ENCODE data around the gene TNNC2.
"Not testable (repeated sequence)": the region's sequence is repeated elsewhere in the genome, so short reads cannot be mapped to it uniquely, and the experiment has no call there.

The TNNC2 gene

GRCh38 chr20:45848969-45849582 lies 22.0 kb upstream of the TNNC2 start:
- DNase-seq (ENCODE audit: low spot score), result no peak

- no peak for DNase-seq (ENCODE audit: low spot score)
Measured at GRCh38 chr20:45848421-45848820, 21.3 kb upstream of the TNNC2 start.

DNA sequence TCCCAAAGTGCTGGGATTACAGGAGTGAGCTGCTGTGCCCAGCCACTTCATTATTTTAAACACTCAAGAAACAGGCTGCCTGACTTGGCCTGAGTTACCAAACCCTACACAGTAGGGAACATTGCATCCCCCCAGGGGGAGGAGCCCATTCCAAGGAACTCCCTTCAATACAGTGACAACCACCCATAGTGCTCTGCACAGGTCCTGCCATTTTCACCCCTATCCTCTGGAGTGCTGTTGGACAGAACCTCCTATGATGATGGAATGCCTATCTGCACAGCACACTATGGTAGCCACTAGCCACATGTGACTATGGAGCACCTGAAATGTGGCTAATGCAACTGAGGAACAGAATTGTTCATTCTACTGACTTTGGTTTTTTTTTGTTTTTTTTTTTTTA lies 18.3 kb upstream of the TNNC2 start:
- no peak for DNase-seq (ENCODE audit: low spot score)

GRCh38 chr20:45843506-45843905 lies 16.4 kb upstream of the TNNC2 start:
- no peak for DNase-seq (ENCODE audit: low spot score)

GRCh38 chr20:45842169-45842812 lies 15.2 kb upstream of the TNNC2 start:
- DNase-seq (ENCODE audit: low spot score), result no peak

DNA sequence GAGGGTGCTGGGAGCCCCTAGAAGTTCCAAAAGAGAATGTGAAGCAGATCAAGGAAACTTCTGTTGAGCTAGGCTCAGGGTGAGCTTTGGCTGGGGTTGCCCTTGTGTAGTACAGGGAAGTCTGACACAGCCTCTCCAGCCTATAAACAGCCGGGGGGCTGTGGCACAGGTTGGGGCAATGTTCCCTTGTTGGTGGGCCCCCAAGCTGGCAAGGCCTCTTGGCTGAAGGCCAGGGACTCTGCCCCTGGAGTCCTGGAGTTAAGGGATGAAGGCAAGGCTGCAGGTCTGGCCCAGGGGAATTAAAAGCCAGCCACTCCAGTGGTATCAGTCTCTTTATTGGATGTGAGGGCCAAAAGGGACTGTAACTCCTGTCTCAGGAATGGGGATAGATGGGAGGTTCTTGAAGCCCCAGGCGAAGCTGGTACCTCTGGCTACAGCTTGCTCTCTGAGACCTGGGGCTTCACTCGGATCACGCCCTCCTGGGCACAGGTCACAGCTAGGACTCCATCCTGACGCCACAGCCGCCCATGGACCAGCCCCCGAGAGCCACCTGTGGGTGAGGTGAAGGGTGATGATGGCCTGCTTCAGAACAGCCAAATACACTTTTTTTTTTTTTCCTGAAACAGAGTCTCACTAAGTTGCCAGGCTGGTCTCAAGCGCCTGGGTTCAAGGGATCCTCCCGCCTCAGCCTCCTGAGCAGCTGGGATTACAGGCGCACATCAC lies 14.5 kb upstream of the TNNC2 start:
- DNase-seq (ENCODE audit: low spot score), result no peak

- no peak for DNase-seq (ENCODE audit: low spot score)
Measured at GRCh38 chr20:45840700-45841198, 13.6 kb upstream of the TNNC2 start.

DNA sequence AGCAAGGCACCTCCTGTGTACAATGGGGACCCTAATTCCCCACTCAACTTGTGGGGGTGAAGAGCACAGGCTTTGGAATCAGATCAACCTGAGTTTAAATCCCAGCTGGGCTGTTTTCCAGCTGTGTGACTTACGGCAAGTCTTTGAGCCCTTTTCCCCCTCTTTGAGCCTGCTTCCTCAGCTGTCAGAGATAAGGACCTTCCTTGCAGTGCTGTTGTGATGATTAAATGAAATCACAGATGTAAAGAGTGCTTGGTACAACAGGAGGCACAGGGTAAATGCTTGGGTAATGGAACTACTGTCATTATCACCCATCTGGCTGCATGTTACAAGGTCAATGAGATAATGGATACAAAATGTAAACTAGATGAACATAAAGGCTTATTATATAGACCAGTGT lies 9.7 kb upstream of the TNNC2 start:
- DNase-seq (ENCODE audit: low spot score), result no peak

- DNase-seq (ENCODE audit: low spot score), result no peak
Measured at GRCh38 chr20:45835825-45836224, 8.7 kb upstream of the TNNC2 start.

- DNase-seq (ENCODE audit: low spot score), result no peak
Measured at GRCh38 chr20:45835329-45835765, 8.2 kb upstream of the TNNC2 start.

DNA sequence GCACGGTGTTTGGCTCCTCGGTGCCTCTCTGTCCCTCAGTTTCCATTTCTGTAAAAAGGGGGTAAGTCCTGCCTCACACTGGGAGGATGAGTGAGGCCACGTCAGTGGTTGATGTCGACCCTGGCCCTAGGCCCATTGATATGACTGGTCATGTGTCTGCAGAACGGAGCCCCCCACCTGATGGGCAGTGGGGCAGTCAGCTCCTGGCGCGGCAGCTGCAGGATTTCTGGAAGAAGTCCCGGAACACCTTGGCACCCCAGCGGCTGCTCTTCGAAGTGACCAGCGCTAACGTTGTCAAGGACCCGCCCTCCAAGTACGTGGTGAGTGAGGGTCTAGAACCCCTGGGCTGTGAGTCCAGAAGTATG lies 7.7 kb upstream of the TNNC2 start:
- no peak for DNase-seq (ENCODE audit: low spot score)

- peak; percentile 50 for DNase-seq (ENCODE audit: low spot score)
Measured at GRCh38 chr20:45833883-45834796, 7.0 kb upstream of the TNNC2 start.

GRCh38 chr20:45833030-45833882 lies 6.1 kb upstream of the TNNC2 start, which contains the start of gene SNX21:
Gene SNX21 (plus strand): TSS chr20:45833799. CDS start chr20:45833920, 121 bp downstream.
- peak; percentile 70 for DNase-seq (ENCODE audit: low spot score)

DNA sequence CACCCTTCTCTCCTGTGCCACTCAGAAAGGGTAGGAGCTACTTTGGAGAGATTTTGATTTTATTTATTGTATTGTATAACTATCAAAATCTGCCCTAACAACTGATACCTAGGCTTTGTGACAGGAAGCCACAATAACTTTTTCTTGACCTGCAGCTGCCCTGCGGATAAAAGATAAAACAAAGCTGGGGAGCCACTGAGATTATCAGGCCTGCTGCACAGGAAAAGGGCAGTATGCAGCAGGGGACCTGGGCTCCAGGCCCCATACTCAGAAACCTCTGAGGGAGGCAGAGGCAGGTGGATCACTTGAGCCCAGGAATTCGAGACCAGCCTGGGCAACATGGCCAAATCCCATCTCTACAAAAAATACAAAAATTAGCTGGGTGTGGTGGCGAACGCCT lies 5.5 kb upstream of the TNNC2 start:
- no peak for DNase-seq (ENCODE audit: low spot score)

DNA sequence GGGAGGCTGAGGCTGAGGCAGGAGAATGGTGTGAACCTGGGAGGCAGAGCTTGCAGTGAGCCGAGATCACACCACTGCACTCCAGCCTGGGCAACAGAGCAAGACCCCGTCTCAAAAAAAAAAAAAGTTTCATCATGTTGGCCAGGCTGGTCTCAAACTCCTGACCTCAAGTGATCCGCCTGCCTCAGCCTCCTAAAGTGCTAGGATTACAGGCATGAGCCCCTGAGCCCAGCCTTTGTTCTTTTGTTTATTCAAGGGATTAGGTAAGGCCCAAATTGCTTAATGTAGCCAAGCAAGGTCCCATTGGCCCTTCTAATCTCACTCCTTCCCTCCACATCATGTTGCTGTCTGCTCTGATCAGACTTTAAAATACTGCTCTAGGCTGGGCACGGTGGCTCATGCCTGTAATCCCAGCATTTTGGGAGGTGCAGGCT lies 2.6 kb upstream of the TNNC2 start:
- DNase-seq (ENCODE audit: low spot score), result not testable (repeated sequence)

DNA sequence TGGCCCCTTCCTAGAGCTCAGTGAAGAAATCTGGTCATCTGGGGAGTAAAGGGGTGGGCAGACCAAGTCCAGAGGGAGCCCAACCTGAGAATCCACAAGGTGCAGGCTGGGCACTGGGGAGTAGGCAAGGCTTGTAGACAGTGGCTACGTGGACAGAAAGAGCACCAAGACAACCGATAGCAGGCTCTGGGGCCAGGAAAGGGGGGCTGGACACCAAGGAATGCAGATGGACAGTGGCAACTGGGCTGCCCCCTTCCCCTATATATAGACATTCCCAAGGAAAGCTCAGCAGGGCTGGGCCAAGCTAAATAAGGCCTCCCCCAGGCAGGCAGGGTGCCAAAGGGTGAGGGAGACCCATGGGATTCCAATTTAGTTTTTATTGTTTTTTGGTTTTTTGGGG lies 1.5 kb upstream of the TNNC2 start:
- no peak for DNase-seq (ENCODE audit: low spot score)

- DNase-seq (ENCODE audit: low spot score), result no peak
Measured at GRCh38 chr20:45827712-45828111, 600 bp upstream of the TNNC2 start.

DNA sequence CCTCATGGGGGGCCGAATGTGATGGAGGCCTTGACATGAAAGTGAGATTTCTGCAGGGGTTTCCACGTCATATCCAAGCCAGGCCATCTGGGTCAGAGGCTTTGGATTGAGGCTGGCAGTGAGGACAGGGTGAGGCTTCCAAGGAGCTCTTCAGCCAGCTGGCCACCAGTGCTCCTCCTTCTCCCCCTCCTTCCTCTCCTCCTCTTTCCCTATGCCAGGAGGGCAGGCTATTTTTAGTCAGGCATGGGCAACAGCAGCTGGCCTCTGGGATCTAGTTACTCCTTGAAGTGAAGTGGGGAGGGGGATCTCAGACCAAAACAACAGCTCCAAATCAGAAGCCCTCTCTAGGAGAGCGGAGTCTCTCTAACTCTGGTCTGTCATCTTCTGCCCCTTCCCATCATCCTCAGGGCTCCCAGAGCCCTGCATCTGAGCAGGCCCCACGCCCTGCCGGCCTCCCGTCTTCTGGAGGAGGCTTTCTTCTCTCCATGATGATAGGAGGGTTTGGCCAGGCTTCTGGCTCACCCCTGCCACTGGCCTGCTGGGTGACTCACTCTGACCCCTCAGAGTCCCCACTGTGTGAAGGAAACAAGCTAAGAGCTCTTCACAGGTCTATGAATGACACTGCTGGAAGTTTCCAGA lies 612 bp downstream of the TNNC2 start:
- DNase-seq (ENCODE audit: low spot score), result no peak

DNA sequence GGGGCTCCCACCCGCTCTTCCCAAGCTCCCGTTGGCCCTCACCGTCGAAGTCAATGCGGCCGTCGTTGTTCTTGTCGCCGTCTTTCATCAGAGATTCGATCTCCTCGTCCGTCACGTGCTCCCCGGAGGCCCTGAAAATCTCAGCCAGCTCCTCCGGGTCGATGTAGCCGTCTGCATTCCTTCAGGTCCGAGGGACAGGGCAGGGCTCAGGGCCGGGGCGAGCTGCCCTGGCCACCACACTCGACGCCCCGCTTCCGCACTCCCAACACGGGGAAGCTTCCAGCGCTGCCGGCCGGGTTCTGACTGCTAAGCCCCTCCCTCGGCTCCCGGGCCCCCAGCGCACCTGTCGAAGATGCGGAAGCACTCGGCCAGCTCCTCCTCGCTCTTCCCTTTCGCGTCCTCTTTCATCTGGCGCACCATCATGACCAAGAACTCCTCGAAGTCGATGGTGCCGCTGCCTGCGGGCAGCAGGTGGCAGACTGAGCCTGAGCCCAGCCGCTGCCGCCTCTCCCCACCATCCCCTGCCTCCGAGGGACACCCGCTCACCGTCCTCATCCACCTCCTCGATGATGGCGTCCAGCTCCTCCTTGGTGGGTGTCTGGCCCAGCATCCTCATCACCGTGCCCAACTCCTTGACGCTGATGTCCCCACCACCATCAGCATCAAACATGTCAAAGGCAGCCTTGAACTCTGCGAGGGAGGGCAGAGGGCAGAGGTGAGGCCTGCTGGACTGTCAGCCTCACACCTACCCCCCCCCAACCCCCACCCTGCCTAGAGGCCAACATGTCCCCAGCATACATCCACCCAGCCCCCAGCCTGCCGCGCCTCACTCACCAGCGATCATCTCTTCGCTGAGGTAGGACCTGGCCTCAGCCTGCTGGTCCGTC lies 2.9 kb downstream of the TNNC2 start:
- DNase-seq (ENCODE audit: low spot score), result no peak

DNA sequence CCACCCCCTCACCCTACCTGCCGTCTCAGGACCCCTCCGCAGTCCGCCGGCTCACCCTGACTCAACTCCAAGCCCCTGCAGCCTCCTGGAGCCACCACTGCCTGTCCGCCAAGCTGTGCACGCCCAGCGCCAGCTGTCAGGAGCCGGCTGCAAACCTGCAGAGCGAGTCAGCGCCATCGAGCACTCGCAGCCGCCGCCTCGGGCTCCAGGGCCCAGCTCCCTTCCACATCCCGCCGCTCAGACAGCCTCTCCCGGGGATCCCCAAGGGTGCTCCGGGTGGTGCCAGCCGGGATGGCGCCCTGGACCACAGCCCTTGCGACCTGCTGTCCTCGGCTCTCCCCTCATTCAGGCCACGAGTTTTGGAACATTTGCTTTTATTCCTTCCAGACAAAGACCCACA lies 4.3 kb downstream of the TNNC2 start:
- DNase-seq (ENCODE audit: low spot score), result no peak
